ENCODE measurements around the gene SLC19A1.

The SLC19A1 gene

GRCh38 chr21:45475797-45476570 is 66.3 kb downstream of the SLC19A1 start:
- DNase-seq: no peak

DNA sequence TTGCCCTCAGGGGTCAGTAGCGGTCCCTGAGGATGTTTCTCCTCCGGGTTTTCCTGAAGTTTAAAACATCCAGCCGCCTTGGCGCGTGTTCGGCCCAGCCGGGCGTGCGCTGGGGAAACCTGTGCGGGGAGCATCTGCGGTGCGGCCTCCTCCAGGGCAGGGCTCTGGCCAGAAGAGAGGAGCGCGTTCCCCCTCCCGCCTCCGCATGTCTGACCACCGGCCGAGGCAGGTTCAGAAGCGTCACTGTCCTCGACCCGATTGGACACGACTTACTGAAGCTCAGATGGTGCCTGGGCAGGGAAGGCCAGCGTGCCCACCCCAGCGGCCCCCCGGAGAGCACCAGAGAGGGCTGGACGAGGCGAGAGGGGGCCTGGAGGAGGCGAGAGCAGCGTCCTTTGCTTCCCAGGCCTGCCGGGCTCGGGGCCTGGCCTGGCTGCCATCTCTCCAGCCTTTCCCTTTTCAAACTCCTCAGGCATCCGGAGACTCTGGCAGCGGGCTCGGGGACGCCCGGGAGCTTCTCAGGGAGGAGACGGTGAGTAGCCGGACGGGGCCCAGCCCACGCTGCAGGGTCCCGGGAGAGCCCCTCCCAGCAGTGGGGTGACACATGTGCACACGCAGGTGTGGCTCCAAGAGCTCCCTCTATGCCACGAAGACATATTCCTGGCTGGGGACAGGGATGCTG is 67.1 kb downstream of the SLC19A1 start:
- no peak for DNase-seq

DNA sequence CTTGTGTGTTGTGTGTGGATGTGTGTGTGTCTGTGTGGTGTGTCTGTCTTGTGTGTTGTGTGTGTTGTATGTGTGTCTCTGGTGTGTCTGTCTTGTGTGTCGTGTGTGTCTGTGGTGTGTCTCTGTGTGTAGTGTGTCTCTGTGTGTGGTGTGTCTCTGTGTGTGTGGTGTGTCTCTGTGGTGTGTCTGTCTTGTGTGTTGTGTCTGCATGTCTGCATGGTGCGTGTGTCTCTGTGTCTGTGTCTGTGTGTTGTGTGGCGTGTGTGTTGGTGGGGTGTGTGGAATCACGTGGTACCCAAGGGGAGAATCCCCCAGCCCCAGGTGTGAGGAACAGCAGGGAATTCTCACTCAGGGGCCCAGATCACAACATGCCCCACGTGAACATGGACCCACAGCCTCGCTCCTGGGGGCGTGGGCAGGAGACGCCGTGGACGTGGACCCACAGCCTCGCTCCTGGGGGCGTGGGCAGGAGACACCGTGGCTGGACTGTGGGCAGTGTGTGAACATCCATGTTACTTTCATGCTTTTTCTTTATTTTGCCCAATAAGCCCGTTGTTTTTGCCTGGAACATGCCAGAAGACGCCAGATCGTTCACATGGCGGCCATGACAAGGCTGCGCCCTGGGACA is 67.8 kb downstream of the SLC19A1 start:
- no peak for DNase-seq

DNA sequence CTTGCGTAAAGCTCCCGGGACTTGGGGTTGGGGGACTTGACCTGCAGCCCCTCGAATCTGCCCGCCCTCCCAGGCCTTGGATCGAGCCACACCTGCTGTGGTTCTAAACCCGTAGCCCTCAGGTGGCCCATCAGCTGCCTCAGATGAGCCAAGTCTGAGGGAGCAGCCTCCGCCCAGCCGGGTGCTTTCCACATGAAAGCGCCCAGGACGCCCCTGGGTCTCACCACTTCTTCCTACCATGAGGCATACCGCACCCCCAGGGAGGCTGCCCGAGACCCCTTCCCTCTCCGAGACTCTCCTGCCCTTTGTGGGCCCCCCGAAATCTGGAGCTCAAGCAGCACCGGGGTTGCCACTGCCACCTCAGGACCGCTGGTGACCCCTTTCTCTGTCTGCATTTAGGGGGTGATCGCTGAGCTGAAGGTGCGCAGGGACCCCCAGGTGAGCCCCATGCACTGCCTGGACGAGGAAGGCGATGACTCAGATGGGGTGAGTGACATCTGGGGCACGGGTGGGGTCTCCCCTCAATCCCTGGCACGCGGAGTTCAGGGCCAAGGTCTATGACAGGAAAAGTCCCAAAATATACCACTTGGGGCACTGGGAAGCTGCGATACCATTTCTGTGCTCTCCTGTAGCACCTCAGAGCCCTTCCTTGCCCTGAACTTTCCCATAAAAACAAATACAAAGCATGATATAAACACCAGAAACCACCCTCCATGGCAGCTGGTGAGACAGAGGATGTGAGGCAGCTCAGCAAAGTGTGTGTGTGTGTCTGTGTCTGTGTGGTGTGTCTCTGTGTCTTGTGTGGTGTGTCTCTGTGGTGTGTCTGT is 68.5 kb downstream of the SLC19A1 start:
- DNase-seq: no peak

GRCh38 chr21:45472445-45473365 is 69.5 kb downstream of the SLC19A1 start:
- no peak for DNase-seq

- no peak for DNase-seq
Observed at GRCh38 chr21:45471525-45472221, 70.6 kb downstream of the SLC19A1 start.

DNA sequence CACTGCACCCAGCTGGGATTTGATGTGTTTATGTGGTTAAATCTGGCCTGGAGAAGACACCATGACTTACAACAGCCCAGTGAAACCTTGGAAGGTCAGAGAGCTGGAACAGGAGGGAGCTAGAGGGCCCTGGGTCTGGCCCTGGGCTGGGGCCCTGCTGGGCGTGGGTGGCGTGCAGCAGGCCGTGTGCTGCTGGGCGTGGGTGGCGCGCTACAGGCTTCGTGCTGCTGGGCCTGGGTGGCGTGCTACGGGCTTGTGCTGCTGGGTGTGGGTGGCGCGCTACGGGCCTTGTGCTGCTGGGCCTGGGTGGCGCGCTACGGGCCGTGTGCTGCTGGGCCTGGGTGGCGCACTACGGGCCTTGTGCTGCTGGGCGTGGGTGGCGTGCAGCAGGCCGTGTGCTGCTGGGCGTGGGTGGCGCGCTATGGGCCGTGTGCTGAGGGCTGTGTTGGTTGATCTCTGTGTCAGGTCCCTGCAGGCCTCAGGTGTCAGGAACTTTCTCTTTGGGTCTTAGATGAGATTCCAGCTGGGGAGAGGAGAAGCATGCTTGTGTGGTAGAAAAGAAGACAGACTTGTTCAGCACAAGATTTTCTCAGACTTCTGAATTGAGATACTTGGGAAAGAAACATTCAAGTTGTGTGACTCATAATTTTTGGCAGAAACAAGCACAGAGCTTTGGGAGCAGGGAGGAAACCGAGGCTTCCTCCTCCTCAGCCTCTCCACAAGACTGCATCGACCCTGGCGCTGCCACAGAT is 71.3 kb downstream of the SLC19A1 start:
- peak in 1 of 2 donors; percentile 72 for DNase-seq

DNA sequence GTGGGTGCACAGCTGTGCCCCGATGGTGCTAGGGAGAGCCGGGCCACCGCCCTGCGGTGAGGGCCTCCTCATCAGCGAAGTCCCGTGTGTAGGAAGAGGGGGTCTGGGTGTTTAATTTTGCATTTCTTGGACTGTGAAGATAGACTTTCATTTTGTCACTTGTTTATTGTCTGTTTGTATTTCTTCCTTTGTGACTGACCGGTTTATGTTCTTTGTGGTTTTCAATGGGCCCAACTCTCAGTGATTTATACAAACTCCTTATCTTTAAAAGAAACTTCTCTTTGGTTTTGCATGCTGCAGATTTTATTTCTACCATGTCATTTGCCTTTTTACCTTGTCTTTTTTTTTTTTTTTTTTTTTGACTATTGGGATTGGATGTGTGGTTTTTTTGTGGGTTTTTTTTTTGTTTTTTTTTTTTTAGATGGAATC is 72.1 kb downstream of the SLC19A1 start:
- DNase-seq: no peak

- no peak for DNase-seq
Observed at GRCh38 chr21:45469273-45470086, 72.8 kb downstream of the SLC19A1 start.

- no peak for DNase-seq
Observed at GRCh38 chr21:45468971-45469272, 73.3 kb downstream of the SLC19A1 start.

DNA sequence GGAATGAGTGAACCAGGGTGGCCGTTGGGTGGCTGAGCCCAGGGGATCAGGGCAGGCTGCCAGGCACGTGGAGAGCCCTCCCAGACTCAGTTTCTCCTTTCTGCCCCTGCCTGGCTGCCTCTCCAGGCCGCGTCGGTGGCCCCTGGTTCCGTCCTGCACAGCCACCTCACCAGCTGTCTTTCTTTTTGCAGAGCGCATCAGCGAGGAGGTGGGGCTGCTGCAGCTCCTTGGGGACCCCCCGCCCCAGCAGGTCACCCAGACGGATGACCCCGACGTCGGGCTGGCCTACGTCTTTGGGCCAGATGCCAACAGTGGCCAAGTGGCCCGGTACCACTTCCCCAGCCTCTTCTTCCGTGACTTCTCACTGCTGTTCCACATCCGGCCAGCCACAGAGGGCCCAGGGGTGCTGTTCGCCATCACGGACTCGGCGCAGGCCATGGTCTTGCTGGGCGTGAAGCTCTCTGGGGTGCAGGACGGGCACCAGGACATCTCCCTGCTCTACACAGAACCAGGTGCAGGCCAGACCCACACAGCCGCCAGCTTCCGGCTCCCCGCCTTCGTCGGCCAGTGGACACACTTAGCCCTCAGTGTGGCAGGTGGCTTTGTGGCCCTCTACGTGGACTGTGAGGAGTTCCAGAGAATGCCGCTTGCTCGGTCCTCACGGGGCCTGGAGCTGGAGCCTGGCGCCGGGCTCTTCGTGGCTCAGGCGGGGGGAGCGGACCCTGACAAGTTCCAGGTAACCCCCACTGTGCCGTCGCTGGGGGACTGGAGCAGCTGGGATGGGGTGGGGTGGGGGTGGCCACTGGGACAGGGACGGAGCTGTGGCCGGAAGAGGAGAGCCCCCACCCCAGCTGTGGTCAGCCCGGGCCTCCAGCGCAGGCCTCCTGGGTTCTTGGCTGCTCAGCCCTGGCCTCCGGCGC is 73.9 kb downstream of the SLC19A1 start:
- DNase-seq: no peak

- DNase-seq: no peak
Observed at GRCh38 chr21:45467221-45467779, 74.9 kb downstream of the SLC19A1 start.

DNA sequence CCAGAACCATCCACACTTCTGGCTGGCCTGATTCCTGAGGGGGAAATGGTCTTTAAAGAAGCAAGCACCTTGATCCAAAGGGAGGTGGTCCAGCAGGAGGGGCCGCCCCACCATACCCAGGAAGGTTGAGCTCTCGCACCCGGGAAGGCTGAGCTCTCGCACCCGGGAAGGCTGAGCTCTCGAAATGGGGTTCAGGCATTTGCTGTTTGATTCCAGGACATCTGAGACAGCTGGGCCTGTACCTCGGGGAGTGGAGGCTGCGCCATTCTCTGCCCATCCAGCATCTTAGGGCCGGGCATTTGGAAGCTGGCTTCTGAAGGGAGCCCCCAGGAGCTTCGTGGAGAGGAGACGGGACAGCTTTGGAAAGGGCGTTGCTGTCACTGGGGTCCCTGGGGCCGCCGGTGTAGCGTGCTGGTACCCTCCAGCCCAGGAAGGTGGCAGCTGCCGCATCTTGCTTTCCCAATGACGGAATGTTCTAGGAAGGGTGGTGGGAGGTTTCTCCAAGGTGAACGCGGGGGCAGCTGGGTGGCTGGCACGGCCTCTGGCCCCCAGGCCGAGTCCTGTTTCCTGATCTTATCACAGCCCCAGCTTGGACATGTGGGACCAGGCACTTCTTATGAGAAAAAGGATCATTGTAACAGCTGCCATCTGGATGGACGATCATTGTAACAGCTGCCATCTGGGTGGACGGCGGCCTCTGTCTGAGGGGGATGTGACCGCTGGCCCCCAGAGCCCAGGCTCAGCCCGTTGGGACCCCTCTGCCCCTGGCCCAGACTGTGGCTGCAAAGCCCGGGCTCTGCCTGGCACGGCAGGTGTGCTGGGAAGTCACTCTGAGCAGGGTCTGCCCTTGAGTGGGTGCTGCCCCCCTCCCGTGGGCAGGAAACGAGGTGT is 75.7 kb downstream of the SLC19A1 start:
- DNase-seq: no peak

- DNase-seq: no peak
Observed at GRCh38 chr21:45465611-45466329, 76.5 kb downstream of the SLC19A1 start.

- DNase-seq: no peak
Observed at GRCh38 chr21:45465105-45465504, 77.1 kb downstream of the SLC19A1 start.

DNA sequence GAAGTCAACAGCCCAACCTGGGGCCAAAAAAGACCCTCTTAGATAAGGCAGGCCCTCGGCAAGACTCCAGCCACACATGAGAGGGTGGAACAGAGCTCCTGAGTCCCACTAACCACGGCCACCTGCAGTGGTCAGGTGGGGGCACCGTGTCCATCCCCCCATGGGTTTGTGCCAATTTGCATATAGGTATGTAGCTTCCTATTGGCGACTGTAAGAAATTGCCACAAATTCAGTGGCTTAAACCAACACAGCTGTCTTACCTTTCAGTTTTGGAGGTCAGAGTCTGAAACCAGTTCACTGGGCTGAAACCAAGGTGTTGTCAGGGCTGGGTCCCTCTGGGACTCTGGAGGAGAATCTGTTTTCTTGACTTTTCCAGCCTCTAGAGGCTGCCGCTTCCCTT is 77.9 kb downstream of the SLC19A1 start:
- no peak for DNase-seq

Measured in inflammatory macrophage (primary cell).